Ascending aorta (tissue), 2 donors: ENCODE data around the gene PCNX1. TPM values are rescaled to one million over a fixed set of nuclear protein-coding genes. Genes with fewer than 3 reads are reported as not detected.

Source experiments
- DNase-seq, 2 donors: peaks; one replicate each; pipeline ENCODE4 v3.0.0-alpha.2; 2019; ENCODE audit warnings: low spot score in 2 of 2
- H3K27ac ChIP-seq, 2 donors: fragments of 200-600 bp; sonication (generic); one replicate each; pipeline ENCODE4 v1.5.1; 2016 to 2017; ENCODE audit warnings: mild to moderate bottlenecking in 1 of 2
- H3K27me3 ChIP-seq: fragments of 200-600 bp; sonication (generic); one replicate; pipeline ENCODE4 v1.5.1; 2017
- H3K36me3 ChIP-seq, 2 donors: fragments of 200-600 bp; sonication (generic); one replicate each; pipeline ENCODE4 v1.5.1; 2016
- H3K4me1 ChIP-seq, 2 donors: fragments of 200-600 bp; sonication (generic); one replicate each; pipeline ENCODE4 v1.5.1; 2016 to 2017; ENCODE audit warnings: mild to moderate bottlenecking in 1 of 2
- H3K4me3 ChIP-seq, 2 donors: fragments of 200-600 bp; sonication (generic); one replicate each; pipeline ENCODE4 v1.5.1; 2016 to 2017; ENCODE audit warnings: mild to moderate bottlenecking in 1 of 2
- H3K9me3 ChIP-seq, 2 donors: fragments of 200-600 bp; sonication (generic); one replicate each; pipeline ENCODE4 v1.5.1; 2016
- intact Hi-C: fragments of 100-400 bp; cut with DNase I; formaldehyde crosslinking; loops from one replicate; pipeline ENCODE4 v1.15.1; 2023
- total RNA-seq: library from RNA; depleted of rRNA; stranded (reverse); fragments of >200 nt; gene quantifications from one replicate; pipeline ENCODE4 v1.1.0, GENCODE V29; 2016
- TF ChIP-seq, protein P1 (sequence below), 3 experiments: fragments of 200-600 bp in 2 of 3; fragments of 450-650 bp in 1 of 3; sonication (generic) in 2 of 3; IDR thresholded peaks; one replicate each; pipeline ENCODE4 v1.5.1; 2016 to 2019; ENCODE audit warnings: antibody characterized with exemption in 3 of 3, mild to moderate bottlenecking in 1 of 3, moderate library complexity in 1 of 3

The PCNX1 gene
- total RNA-seq, 1 donor from 2014 or later: 73.1 TPM

GRCh38 chr14:70947739-70948138 lies 40.5 kb downstream of the PCNX1 start:
- Histone ChIP-seq H3K27ac (no peak overlapping the region), H3K9me3 (peaks cover 7 to 10% of the 10 kb centered on the region in 2 donors), H3K4me3 (no peak overlapping the region), H3K4me1 (no peaks in the 10 kb centered on the region), H3K27me3 (no peaks in the 10 kb centered on the region), H3K36me3 (peaks cover 24 to 33% of the 10 kb centered on the region in 2 donors)
- DNase-seq: no peak
- intact Hi-C loops: no loop called here
- TF ChIP-seq, protein P1, sequence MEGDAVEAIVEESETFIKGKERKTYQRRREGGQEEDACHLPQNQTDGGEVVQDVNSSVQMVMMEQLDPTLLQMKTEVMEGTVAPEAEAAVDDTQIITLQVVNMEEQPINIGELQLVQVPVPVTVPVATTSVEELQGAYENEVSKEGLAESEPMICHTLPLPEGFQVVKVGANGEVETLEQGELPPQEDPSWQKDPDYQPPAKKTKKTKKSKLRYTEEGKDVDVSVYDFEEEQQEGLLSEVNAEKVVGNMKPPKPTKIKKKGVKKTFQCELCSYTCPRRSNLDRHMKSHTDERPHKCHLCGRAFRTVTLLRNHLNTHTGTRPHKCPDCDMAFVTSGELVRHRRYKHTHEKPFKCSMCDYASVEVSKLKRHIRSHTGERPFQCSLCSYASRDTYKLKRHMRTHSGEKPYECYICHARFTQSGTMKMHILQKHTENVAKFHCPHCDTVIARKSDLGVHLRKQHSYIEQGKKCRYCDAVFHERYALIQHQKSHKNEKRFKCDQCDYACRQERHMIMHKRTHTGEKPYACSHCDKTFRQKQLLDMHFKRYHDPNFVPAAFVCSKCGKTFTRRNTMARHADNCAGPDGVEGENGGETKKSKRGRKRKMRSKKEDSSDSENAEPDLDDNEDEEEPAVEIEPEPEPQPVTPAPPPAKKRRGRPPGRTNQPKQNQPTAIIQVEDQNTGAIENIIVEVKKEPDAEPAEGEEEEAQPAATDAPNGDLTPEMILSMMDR (IDR thresholded peaks at IDR 0.05): no peak

DNA sequence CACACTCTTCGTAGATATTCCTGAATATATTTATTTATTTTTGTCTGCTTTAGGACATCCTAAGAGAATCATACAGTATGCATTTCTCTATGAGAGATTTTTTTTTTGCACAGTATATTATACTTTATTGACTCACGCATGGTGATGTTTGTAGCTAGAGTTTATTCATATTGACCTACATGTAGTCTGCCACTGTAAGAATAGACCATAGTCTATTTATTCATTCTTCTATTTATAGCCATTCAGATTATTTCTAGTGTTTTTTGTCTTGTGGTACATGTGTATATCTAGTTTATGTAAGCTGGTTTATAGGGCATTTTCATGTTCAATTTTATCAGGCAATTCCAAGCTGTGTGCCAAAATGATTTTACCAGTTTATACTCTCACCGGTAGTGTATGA lies 45.2 kb downstream of the PCNX1 start:
- no peak overlapping the region for H3K27ac ChIP-seq
- TF ChIP-seq, protein P1 (IDR thresholded peaks at IDR 0.05): no peak
- no peak for DNase-seq
- H3K27me3 ChIP-seq: no peaks in the 10 kb centered on the region
- H3K4me3 ChIP-seq: no peak overlapping the region
- H3K36me3 ChIP-seq: peaks cover 17 to 24% of the 10 kb centered on the region in 2 donors
- intact Hi-C loops: no loop called here
- peaks cover 0 to 9% of the 10 kb centered on the region in 2 donors for H3K9me3 ChIP-seq
- peaks cover 0 to 10% of the 10 kb centered on the region in 2 donors for H3K4me1 ChIP-seq

DNA sequence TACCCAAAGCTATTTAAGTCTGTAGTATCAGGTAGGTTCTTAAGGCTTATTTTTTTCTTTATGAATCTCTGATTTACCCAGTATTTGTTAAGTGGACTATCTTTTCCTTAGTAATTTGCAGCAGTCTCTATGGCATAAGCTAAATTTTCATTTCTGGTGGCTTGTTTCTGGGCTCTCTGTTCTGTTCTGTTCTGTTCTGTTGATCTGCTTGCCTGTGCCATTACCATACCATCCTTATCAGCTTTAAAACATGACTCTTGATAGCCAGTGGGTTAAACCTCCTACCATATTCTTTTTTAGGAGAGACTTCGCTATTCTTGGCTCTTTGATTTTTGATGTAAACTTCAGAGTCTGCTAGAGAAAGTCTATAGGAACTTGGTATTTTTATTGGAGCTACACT lies 46.8 kb downstream of the PCNX1 start:
- Histone ChIP-seq H3K36me3 (peaks cover 9 to 11% of the 10 kb centered on the region in 2 donors), H3K4me3 (no peak overlapping the region), H3K9me3 (no peaks in the 10 kb centered on the region), H3K4me1 (peaks cover 0 to 10% of the 10 kb centered on the region in 2 donors), H3K27ac (no peak overlapping the region), H3K27me3 (no peaks in the 10 kb centered on the region)
- TF ChIP-seq, protein P1 (IDR thresholded peaks at IDR 0.05): no peak
- intact Hi-C loops: no loop called here
- DNase-seq: no peak

DNA sequence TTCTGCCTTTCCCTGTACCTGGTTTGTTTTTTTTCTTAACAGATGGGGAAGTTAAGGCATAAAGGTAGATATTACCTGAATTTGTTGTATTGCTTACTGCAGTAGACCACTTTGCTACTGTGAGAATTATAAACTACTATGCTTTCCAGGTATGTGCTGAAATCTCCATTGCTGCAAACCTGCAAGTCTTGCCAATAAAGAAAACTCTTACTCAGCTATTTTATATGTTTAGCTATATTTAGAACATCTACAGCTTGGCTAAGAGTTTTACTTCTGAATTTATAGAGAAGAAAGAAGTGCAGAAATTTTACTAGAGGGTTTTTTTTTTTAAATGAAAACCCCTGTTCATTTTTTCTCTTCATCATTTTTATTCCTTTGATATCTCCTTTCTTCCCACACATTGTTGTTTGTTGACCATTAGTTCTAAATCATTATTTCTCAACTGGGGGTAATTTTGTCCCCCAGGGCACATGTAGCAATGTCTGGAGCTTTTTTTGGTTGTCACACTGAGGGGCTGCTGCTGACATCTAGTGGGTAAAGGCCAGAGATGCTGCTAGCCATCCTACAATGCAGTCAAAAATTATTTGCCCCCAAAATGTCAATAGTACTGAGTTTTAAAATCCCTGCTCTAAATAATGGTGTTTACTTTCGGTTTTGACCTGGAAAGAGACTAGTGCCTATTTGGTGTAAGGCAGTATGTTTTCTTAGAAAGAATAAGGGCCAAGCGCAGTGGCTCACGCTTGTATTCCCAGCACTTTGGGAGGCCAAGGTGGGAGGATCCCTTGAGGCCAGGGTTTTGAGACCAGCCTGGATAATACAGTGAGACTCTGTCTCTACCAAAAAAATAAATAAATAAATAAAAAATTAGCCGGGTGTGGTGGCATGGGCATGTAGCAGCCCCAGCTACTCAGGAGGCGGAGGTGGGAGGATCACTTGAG lies 48.6 kb downstream of the PCNX1 start:
- Histone ChIP-seq H3K36me3 (peaks cover 7 to 11% of the 10 kb centered on the region in 2 donors), H3K4me1 (peaks cover 0 to 10% of the 10 kb centered on the region in 2 donors), H3K27ac (no peak overlapping the region), H3K9me3 (no peaks in the 10 kb centered on the region), H3K27me3 (no peaks in the 10 kb centered on the region), H3K4me3 (no peak overlapping the region)
- no peak for DNase-seq
- intact Hi-C loops: no loop called here
- TF ChIP-seq, protein P1 (IDR thresholded peaks at IDR 0.05): peak; percentile 28 to 47 (median 30)

DNA sequence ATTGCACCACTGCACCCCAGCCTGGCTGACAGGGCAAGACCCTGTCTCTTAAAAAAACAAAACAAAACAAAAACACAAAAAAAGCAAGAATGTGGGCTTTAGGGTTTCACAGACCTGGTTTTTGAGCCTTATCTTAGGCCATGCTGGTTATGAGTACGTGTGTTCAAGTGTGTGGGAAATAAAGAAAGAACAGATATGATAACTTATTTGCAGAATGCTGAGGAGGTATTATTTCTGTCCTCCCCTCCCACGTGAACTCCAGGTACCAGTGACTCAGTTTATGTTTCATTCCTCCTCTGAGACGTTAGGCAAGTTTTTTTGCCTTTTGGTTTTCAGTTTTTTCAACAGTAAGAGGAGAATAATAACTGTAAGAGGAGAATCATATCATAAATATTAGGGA lies 49.3 kb downstream of the PCNX1 start:
- H3K27me3 ChIP-seq: no peaks in the 10 kb centered on the region
- H3K4me1 ChIP-seq: peaks cover 0 to 10% of the 10 kb centered on the region in 2 donors
- TF ChIP-seq, protein P1 (IDR thresholded peaks at IDR 0.05): no peak
- no peak overlapping the region for H3K27ac ChIP-seq
- no peaks in the 10 kb centered on the region for H3K9me3 ChIP-seq
- peaks cover 5 to 7% of the 10 kb centered on the region in 2 donors for H3K36me3 ChIP-seq
- intact Hi-C loops: no loop called here
- DNase-seq: no peak
- H3K4me3 ChIP-seq: no peak overlapping the region
